T47D (cell line): ENCODE results near the gene RHOBTB3.
"Not testable (repeated sequence)": the region's sequence is repeated elsewhere in the genome, so short reads cannot be mapped to it uniquely, and the experiment has no call there.

Experiments used
- DNase-seq, 2 experiments: peaks; one replicate each; pipeline versions ENCODE4 v3.0.0 to v3.0.0-alpha.2; 2011 to 2012; ENCODE audit warnings: low read depth in 1 of 2, low spot score in 1 of 2
- JUND ChIP-seq: IDR thresholded peaks from 2 replicates; pipeline ENCODE4 v1.6.1; 2012; ENCODE audit warnings: low read depth
- in situ Hi-C: cut with HindIII; loops from 2 replicates; pipeline ENCODE4 v1.10.0; 2016; ENCODE audit warnings: low sequenced_read_pairs, low pct_unique_long_range_greater_than_20kb

The RHOBTB3 gene

GRCh38 chr5:95808686-95809413, 77.7 kb downstream of the RHOBTB3 start:
- in situ Hi-C loops: no loop called here
- no peak for DNase-seq
- no peak for TF ChIP-seq JUND

DNA sequence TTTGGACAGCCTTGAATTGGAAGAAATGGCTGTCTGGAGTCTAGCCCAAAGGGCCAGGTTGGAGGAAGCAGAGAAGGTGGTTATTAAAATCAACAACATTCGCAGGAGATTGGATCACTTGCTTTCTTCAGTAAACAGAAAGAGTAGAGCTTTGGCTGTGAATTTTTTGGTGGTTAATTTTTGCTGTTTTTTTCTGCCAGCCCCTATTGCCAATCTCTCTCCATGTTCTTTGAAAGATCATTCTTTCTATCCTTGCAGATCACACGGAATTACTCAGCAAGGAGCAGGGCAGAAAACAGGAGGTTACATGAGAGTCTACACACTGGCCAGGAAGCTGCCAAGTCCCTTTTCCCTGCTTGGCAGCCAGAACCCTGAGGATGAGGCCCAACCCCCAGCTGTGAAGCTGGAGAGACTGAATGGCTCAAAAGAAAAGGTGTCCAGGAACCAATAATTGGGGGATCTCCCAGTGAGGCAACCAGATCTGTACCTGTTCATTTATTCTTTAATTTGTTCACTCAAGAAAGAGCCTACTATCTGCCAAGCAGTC, 78.4 kb downstream of the RHOBTB3 start:
- DNase-seq: peak in 1 of 2 experiments; percentile 46
- TF ChIP-seq JUND: no peak
- in situ Hi-C loops: no loop called here

GRCh38 chr5:95810305-95811125, 79.4 kb downstream of the RHOBTB3 start:
- DNase-seq: no peak
- no peak for TF ChIP-seq JUND
- in situ Hi-C loops: no loop called here

DNA sequence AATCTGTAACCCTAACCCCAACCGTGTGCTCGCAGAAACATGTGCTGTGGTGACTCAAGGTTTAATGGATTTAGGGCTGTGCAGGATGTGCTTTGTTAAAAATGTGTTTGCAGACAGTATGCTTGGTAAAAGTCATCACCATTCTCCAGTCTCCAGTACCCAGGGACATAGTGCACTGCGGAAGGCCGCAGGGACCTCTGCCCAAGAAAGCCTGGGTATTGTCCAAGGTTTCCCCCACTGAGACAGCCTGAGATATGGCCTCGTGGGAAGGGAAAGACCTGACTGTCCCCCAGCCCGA, 79.9 kb downstream of the RHOBTB3 start:
- DNase-seq, in situ Hi-C loops: not testable (repeated sequence)

DNA sequence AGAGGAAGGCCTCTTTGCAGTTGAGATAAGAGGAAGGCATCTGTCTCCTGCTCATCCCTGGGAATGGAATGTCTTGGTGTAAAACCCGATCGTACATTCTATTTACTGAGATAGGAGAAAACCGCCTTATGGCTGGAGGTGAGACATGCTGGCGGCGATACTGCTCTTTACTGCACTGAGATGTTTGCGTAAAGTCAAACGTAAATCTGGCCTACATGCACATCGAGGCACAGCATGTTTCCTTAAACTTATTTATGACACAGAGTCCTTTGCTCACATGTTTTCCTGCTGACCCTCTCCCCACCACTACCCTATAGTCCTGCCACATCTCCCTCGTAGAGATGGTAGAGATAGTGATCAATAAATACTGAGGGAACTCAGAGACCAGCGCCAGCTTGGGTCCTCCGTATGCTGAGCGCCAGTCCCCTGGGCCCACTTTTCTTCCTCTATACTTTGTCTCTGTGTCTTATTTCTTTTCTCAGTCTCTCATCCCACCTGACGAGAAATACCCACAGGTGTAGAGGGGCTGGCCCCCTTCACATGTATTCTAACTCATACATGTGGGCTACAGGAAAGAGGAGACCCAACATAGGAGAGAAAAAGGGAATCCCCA, 80.4 kb downstream of the RHOBTB3 start:
- in situ Hi-C loops, DNase-seq: not testable (repeated sequence)

DNA sequence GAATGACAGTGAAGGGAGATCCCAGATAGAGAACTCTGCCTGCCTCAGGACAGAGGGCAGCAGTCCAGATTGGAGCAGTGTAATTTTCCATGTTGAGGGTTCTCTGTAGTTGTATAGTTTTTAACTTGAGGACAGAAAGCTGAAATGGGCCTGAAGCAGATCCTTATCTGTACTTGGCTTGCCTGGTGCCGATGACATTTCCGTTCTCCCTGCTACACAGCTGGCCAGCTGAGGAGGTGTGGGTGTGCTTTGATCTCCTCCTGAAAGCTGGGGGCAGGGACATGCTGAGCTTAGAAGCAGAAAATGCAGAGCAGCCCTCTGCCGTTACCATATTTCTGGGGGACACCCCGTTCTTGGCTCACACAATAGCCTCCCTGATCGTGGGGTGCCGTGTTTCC, 80.9 kb downstream of the RHOBTB3 start:
- in situ Hi-C loops: no loop called here
- no peak for DNase-seq
- no peak for TF ChIP-seq JUND

GRCh38 chr5:95813035-95813434, 81.9 kb downstream of the RHOBTB3 start:
- DNase-seq, in situ Hi-C loops: not testable (repeated sequence)

DNA sequence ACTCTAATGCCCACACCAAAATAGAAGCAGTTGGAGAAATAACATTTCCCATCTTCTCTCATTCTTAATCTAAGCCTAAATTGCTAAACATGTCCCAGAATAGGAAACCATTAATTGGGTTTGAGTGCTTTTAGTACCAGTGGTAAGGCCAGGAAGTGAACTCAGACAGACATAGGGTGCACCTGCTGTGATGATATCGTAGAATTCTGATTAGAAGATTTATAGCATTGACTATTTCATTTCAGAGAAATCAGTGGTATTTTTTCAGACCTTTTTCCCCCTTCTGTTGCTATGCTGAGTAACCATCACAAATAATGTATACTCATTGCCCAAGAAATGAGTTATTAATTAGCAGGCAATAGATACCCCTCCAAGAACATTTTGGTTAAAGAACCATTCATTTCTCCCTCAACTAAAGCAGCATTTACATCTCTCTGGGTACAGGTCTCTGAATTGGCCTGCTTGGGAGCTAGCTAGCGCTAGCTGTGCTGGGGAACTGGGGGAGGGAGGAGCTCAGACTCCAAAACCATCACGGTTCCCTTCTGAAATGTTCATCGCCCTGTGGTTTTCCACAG, 84.1 kb downstream of the RHOBTB3 start:
- no peak for DNase-seq
- in situ Hi-C loops: no loop called here
- TF ChIP-seq JUND: no peak

- DNase-seq: no peak
- in situ Hi-C loops: no loop called here
- TF ChIP-seq JUND: no peak
Observed at GRCh38 chr5:95816341-95816740, 85.2 kb downstream of the RHOBTB3 start.

DNA sequence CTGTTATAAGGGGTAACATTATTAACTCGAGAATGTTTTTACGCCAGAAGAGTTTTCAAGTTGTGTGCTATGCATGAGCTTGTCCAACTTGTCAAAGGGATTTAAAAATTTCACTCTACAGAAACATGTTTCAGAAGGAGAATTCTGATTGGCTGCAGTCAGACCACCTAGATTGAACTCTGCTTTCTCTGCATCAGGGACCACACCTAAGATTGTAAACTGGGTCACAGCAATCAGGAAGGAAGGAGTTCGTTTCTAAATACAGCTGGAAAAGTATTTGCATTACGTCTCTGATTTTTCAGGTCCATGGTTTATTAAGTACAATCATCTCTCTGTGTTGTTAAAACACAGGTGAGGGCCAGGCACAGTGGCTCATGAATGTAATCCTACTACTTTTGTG, 85.6 kb downstream of the RHOBTB3 start:
- no peak for DNase-seq
- in situ Hi-C loops: no loop called here
- no peak for TF ChIP-seq JUND

DNA sequence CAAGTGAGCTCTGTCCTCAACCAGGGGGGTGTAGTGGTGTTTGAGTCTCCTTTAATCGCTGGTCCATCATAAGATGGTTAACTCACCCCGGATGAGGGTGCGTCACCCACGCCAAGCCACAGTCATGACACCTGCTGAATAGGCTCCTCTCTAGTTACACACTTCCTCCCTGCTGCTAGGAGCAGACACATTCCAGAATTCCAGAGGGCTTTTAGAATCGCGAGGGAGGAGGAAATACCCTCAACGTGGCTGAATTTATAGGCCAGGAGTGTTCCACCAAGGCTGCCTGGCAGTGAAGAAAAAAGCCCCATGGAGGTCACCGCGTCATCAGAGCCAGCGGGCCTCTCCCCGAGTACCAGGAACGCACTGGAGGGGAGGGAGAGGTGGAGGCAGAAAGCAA, 86.3 kb downstream of the RHOBTB3 start:
- in situ Hi-C loops: no loop called here
- DNase-seq: no peak
- no peak for TF ChIP-seq JUND

DNA sequence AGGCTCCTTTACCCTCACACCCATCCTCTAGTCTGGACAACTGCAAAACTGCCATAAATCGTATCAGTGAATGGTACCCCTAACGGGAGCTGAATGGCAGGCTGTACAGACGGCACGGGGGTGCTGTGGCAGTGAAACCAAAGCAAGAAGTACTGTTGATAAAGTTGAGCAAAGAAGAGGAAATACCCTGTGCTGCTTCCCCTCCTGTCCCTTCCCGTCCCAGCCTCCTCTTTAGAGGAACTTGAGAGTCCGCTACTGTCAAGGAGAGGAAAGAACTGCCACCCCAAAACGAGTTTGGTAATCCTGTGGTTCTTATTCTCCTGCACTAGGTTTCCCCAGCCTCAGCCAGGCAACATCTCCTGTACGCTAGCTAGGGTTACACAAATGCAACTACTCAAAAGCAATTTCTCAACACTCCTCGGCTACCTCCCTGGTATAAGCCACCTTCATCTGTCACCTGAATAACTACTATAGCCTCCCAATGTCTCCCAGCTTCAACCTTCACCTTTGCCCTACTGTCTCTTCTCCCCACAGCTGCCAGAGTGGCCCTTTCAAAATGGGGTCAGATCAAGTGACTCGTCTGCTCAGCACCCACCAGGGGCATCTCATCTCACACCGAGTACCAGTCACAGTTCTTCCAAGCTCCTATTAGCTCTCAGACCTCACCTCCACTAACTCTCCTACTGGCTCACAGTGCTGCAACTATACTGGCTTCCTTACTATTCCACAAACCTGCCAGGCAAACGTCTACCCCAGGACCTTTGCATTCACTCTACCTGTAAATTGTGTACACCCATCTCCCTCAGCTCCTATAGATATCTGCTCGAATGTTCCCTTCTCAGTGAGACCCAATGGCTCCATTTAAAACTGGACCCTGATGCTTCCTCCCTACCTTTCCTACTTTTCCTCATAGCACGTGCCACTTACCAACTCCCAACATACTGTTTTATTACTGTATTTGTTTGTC, 87.3 kb downstream of the RHOBTB3 start:
- TF ChIP-seq JUND: no peak
- DNase-seq: no peak
- in situ Hi-C loops: no loop called here
